ENCODE measurements around the gene RCN2.

The RCN2 gene

GRCh38 chr15:76982756-76983155 lies 51.2 kb downstream of the RCN2 start:
- no peak for FAIRE-seq
- no peak for TF ChIP-seq CTCF (IDR thresholded peaks at IDR 0.05; ENCODE audit: insufficient read depth, missing control alignments)
- no peak for DNase-seq (ENCODE audit: insufficient read length, low spot score)

DNA sequence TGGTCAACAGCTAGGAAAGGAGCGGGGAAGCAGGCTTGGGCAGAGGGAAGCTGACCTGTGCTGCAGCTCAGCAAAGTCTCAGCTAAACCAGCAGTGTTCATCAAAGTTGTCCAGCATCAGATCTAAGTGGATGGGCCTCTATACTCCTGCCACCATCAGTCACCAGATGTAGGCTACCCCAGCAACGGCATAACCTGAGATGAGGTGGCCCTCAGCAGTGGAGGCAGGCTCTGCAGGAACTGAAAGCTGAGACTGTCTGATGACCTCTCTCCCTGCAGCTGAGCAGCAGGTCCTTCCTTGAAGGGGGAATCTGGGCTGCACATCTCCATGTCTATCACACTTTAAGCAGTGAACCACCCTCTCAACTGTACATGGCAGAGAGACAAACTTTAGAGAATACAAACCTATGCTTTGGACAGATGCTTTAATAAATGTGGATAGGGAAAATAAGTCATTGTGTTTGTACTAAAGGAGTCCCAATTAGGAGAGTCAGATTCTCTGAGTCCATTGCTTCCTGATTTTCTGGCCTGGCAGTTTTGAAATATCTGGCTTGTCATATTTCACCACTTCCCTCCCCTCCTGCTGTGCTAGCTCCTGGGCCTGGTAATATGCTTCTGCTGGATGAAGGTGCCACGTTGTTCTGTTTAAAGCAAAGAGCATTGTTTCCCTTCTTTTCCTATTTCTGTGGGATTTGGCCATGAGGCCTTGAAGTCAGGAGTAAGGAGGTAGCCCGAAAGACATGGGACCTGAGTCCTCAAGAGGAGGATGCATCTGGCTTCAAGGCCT lies 52.2 kb downstream of the RCN2 start:
- DNase-seq (ENCODE audit: insufficient read length, low spot score), result no peak
- no peak for TF ChIP-seq CTCF (IDR thresholded peaks at IDR 0.05; ENCODE audit: insufficient read depth, missing control alignments)
- FAIRE-seq, result no peak

GRCh38 chr15:76986743-76987142 lies 55.2 kb downstream of the RCN2 start:
- TF ChIP-seq CTCF (IDR thresholded peaks at IDR 0.05; ENCODE audit: insufficient read depth, missing control alignments), result no peak
- DNase-seq (ENCODE audit: insufficient read length, low spot score) (no peak), FAIRE-seq (no peak)

GRCh38 chr15:76987276-76987675 lies 55.7 kb downstream of the RCN2 start:
- no peak for FAIRE-seq
- no peak for TF ChIP-seq CTCF (IDR thresholded peaks at IDR 0.05; ENCODE audit: insufficient read depth, missing control alignments)
- DNase-seq (ENCODE audit: insufficient read length, low spot score), result no peak

DNA sequence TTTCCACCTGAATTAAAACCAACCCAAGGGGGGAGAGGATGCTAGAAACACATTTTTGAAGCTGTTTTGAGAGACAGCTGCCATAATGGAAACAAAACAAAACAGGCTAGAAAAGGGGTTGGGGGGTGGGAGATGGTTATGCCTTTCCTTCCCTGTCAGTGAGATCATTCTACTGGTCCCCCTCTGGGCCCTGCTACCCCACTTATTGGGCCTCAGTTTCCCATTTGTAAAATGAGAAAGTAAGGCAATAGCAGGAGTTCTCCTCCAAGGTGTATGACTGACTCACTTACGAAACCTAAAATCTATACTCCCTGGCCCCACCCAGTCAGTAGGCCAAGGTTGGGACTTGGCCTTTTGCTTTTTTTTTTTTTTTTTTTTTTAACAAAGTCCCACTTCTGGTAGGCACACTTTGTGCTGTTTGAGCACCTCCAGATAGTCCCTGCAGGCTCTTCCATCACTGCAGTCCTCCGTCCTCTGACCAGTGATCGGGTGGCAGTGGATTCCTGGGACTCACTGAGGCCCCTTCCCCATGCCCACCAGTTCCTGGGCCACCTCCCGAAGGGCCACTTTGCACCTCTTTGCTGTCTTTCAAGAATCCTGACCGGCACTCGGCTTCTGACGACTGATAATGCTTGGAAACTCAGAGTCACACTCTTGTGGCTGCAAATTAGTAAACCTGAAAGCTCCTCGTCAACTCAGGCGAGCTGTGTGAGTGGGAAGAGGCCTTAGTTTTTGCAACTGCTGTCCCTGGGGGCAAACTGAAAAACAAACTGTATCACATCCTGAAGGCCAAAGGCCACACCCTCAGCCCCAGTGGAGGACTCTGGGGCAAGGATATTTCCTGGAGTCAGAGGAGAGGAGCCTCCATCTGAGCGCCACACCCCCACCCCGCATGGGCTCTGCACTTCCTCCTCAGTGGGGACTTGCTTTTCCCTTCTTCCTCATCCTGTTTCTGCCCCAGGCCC lies 56.6 kb downstream of the RCN2 start:
- TF ChIP-seq CTCF (IDR thresholded peaks at IDR 0.05; ENCODE audit: insufficient read depth, missing control alignments), result no peak
- DNase-seq (ENCODE audit: insufficient read length, low spot score) (no peak), FAIRE-seq (no peak)

GRCh38 chr15:76988867-76989780 lies 57.6 kb downstream of the RCN2 start:
- FAIRE-seq (no peak), DNase-seq (ENCODE audit: insufficient read length, low spot score) (no peak)
- no peak for TF ChIP-seq CTCF (IDR thresholded peaks at IDR 0.05; ENCODE audit: insufficient read depth, missing control alignments)

Measured in D721Med (cell line).